Esophagus squamous epithelium (tissue), 4 donors: Measurements from ENCODE around the gene PML.

Source experiments
- POLR2A ChIP-seq, 4 donors: fragments of 450-650 bp; IDR thresholded peaks; one replicate each; pipeline ENCODE4 v1.6.1; 2017; ENCODE audit warnings: antibody characterized with exemption in 4 of 4, mild to moderate bottlenecking in 4 of 4, moderate library complexity in 3 of 4
- TF ChIP-seq, protein P1 (sequence below), 6 experiments: fragments of 450-650 bp in 4 of 6; fragments of 200-600 bp in 2 of 6; sonication (generic) in 2 of 6; IDR thresholded peaks; one replicate each; pipeline ENCODE4 v1.5.1; 2016 to 2019; ENCODE audit warnings: antibody characterized with exemption in 6 of 6, mild to moderate bottlenecking in 4 of 6, moderate library complexity in 4 of 6

DNA sequence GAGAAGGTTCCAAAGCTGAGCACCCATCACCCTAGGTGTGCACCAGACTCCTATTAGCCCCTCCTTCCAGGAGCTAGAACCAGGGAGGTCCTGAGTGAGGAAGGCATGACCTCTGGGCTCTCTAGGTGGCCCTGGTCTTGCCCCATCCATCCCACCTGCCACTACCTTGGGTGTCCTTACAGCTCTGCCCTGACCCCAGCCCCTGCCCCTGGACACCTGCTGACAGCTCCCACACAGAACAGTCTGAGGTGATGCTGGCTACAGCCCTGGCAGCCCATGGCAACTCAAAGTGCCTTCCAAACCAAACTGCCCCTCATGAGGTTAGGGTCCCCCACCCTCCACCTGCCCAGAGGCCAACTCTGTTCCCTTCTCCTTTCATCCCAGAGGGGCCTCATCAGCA, 50.7 kb downstream of the PML start:
- TF ChIP-seq, protein P1, sequence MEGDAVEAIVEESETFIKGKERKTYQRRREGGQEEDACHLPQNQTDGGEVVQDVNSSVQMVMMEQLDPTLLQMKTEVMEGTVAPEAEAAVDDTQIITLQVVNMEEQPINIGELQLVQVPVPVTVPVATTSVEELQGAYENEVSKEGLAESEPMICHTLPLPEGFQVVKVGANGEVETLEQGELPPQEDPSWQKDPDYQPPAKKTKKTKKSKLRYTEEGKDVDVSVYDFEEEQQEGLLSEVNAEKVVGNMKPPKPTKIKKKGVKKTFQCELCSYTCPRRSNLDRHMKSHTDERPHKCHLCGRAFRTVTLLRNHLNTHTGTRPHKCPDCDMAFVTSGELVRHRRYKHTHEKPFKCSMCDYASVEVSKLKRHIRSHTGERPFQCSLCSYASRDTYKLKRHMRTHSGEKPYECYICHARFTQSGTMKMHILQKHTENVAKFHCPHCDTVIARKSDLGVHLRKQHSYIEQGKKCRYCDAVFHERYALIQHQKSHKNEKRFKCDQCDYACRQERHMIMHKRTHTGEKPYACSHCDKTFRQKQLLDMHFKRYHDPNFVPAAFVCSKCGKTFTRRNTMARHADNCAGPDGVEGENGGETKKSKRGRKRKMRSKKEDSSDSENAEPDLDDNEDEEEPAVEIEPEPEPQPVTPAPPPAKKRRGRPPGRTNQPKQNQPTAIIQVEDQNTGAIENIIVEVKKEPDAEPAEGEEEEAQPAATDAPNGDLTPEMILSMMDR (IDR thresholded peaks at IDR 0.05) = no peak
- TF ChIP-seq POLR2A (IDR thresholded peaks at IDR 0.05) = no peak
